ENCODE data around the gene CFAP161. TPM values are rescaled to one million over a fixed set of nuclear protein-coding genes. Genes with fewer than 3 reads are reported as not detected.

CFAP161 gene
- total RNA-seq, 4 donors from 2014 or later = not detected

- H3K36me3 ChIP-seq = no peaks in the 10 kb centered on the region
- no peak for DNase-seq
- in situ Hi-C loops (cut with MboI; ENCODE audit: low pct_ligation_motif_present in 1 of 4, low pct_unique_long_range_greater_than_20kb in 1 of 4, low sequenced_read_pairs in 3 of 4) = no loop called here
- H3K9me3 ChIP-seq = no peaks in the 10 kb centered on the region
- TF ChIP-seq POLR2AphosphoS5 (IDR thresholded peaks at IDR 0.05) (no peak), EP300 (IDR thresholded peaks at IDR 0.05; ENCODE audit: low read depth) (no peak), POLR2A (IDR thresholded peaks at IDR 0.05) (no peak)
- TF ChIP-seq, protein P1, sequence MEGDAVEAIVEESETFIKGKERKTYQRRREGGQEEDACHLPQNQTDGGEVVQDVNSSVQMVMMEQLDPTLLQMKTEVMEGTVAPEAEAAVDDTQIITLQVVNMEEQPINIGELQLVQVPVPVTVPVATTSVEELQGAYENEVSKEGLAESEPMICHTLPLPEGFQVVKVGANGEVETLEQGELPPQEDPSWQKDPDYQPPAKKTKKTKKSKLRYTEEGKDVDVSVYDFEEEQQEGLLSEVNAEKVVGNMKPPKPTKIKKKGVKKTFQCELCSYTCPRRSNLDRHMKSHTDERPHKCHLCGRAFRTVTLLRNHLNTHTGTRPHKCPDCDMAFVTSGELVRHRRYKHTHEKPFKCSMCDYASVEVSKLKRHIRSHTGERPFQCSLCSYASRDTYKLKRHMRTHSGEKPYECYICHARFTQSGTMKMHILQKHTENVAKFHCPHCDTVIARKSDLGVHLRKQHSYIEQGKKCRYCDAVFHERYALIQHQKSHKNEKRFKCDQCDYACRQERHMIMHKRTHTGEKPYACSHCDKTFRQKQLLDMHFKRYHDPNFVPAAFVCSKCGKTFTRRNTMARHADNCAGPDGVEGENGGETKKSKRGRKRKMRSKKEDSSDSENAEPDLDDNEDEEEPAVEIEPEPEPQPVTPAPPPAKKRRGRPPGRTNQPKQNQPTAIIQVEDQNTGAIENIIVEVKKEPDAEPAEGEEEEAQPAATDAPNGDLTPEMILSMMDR (IDR thresholded peaks at IDR 0.05) = no peak
- no peaks in the 10 kb centered on the region for H3K27me3 ChIP-seq
- H3K4me3 ChIP-seq = no peak overlapping the region
- H3K4me1 ChIP-seq = no peaks in the 10 kb centered on the region
- no peak overlapping the region for H3K27ac ChIP-seq
- intact Hi-C loops (cut with DNase I; ENCODE audit: low total_unique reads) = no loop called here
- WGBS, 2 donors (ENCODE audit: low coverage in 1 of 2) = 62 to 69% methylated on average over 4 to 5 of the region's 5 CpGs
These were observed 47.0 kb upstream of the CFAP161 start for GRCh38 chr15:81087066-81087465.

DNA sequence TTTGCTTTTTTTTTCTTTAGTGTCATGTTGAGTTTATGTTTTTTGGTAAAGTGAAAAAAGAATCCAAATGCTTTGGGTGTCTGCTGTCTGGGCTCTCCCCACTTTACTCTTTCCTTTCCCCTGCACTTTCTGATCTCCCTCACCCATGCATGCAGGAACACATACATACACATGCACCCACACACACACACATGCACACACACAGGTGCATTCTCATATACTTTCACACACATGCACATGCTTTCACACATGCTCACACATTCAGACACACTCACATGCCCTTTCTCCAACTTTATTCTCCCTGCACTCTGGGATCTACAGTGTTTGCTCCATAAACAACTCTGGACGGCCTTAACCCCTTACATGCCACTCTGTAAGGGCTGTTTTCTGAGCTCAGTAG lies 46.4 kb upstream of the CFAP161 start:
- Histone ChIP-seq H3K36me3 (no peaks in the 10 kb centered on the region), H3K4me3 (no peak overlapping the region), H3K4me1 (peaks cover 0 to 5% (median 0%) of the 10 kb centered on the region in 4 donors), H3K27ac (no peak overlapping the region), H3K27me3 (no peaks in the 10 kb centered on the region), H3K9me3 (no peaks in the 10 kb centered on the region)
- intact Hi-C loops (cut with DNase I; ENCODE audit: low total_unique reads) = no loop called here
- no peak for DNase-seq
- 38 to 43% methylated on average over 1 of the region's 1 CpG for WGBS, 2 donors (ENCODE audit: low coverage in 1 of 2)
- TF ChIP-seq, protein P1 (IDR thresholded peaks at IDR 0.05) = no peak
- no peak for TF ChIP-seq POLR2AphosphoS5 (IDR thresholded peaks at IDR 0.05)
- in situ Hi-C loops (cut with MboI; ENCODE audit: low pct_ligation_motif_present in 1 of 4, low pct_unique_long_range_greater_than_20kb in 1 of 4, low sequenced_read_pairs in 3 of 4) = no loop called here

GRCh38 chr15:81088470-81089013 lies 45.5 kb upstream of the CFAP161 start:
- 65% methylated on average over 5 of the region's 5 CpGs; no CpG with 5 or more reads in 1 of the 2 donors for WGBS, 2 donors (ENCODE audit: low coverage in 1 of 2)
- H3K9me3 ChIP-seq = no peaks in the 10 kb centered on the region
- no peak overlapping the region for H3K27ac ChIP-seq
- no peaks in the 10 kb centered on the region for H3K27me3 ChIP-seq
- no peak overlapping the region for H3K4me3 ChIP-seq
- in situ Hi-C loops (cut with MboI; ENCODE audit: low pct_ligation_motif_present in 1 of 4, low pct_unique_long_range_greater_than_20kb in 1 of 4, low sequenced_read_pairs in 3 of 4) (no loop called here), intact Hi-C loops (cut with DNase I; ENCODE audit: low total_unique reads) (no loop called here)
- H3K4me1 ChIP-seq = peaks cover 0 to 5% (median 0%) of the 10 kb centered on the region in 4 donors
- DNase-seq = no peak
- TF ChIP-seq POLR2A (IDR thresholded peaks at IDR 0.05) = no peak
- no peaks in the 10 kb centered on the region for H3K36me3 ChIP-seq

GRCh38 chr15:81091889-81092558 lies 42.0 kb upstream of the CFAP161 start:
- no peak overlapping the region for H3K4me3 ChIP-seq
- no peaks in the 10 kb centered on the region for H3K27me3 ChIP-seq
- peaks cover 0 to 5% (median 0%) of the 10 kb centered on the region in 4 donors for H3K4me1 ChIP-seq
- WGBS, 2 donors (ENCODE audit: low coverage in 1 of 2) = 56 to 59% methylated on average over 7 to 13 of the region's 13 CpGs
- H3K36me3 ChIP-seq = no peaks in the 10 kb centered on the region
- H3K27ac ChIP-seq = no peak overlapping the region
- TF ChIP-seq EP300 (IDR thresholded peaks at IDR 0.05; ENCODE audit: low read depth) (no peak), POLR2AphosphoS5 (IDR thresholded peaks at IDR 0.05) (no peak), POLR2A (IDR thresholded peaks at IDR 0.05) (no peak)
- TF ChIP-seq, protein P1 (IDR thresholded peaks at IDR 0.05) = no peak
- DNase-seq = no peak
- in situ Hi-C loops (cut with MboI; ENCODE audit: low pct_ligation_motif_present in 1 of 4, low pct_unique_long_range_greater_than_20kb in 1 of 4, low sequenced_read_pairs in 3 of 4) (no loop called here), intact Hi-C loops (cut with DNase I; ENCODE audit: low total_unique reads) (no loop called here)
- H3K9me3 ChIP-seq = no peaks in the 10 kb centered on the region

DNA sequence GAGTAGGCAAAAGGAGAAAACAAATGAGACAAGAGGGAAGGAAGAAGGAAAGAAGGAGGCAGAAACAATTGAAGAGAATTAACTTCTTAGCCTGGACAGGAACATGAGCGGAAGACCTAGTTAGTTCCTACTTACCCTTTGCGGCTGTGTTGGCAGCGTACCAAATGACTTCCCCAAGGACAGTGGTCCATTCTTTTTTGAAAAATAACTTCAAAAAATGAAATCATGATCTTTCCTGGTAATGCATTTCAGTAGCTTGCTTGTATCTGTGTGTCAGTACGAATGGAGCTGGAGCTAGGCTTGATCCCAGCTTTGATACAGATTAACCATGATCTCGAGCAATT lies 41.5 kb upstream of the CFAP161 start:
- in situ Hi-C loops (cut with MboI; ENCODE audit: low pct_ligation_motif_present in 1 of 4, low pct_unique_long_range_greater_than_20kb in 1 of 4, low sequenced_read_pairs in 3 of 4) = no loop called here
- 54 to 68% methylated on average over 5 of the region's 5 CpGs for WGBS, 2 donors (ENCODE audit: low coverage in 1 of 2)

More for the DNA sequence above, 41.5 kb upstream of the CFAP161 start:
- H3K36me3 ChIP-seq = no peaks in the 10 kb centered on the region
- intact Hi-C loops (cut with DNase I; ENCODE audit: low total_unique reads) = no loop called here
- peaks cover 4% of the 10 kb centered on the region for H3K27me3 ChIP-seq
- no peak overlapping the region for H3K4me3 ChIP-seq
- no peaks in the 10 kb centered on the region for H3K9me3 ChIP-seq
- TF ChIP-seq POLR2AphosphoS5 (IDR thresholded peaks at IDR 0.05) (no peak), POLR2A (IDR thresholded peaks at IDR 0.05) (no peak), EP300 (IDR thresholded peaks at IDR 0.05; ENCODE audit: low read depth) (no peak)
- TF ChIP-seq, protein P1 (IDR thresholded peaks at IDR 0.05) = no peak
- DNase-seq = no peak
- no peak overlapping the region for H3K27ac ChIP-seq
- H3K4me1 ChIP-seq = peaks cover 0 to 5% (median 0%) of the 10 kb centered on the region in 4 donors
